SH-SY5Y (cell line): ENCODE data around the gene CCND2.

Experiments
- GATA2 ChIP-seq: IDR thresholded peaks from 2 replicates; pipeline ENCODE4 v1.6.1; 2011; ENCODE audit warnings: mild to moderate bottlenecking, low read depth, low read length
- GATA3 ChIP-seq: IDR thresholded peaks from 2 replicates; pipeline ENCODE4 v1.6.1; 2011; ENCODE audit warnings: low read depth, mild to moderate bottlenecking, low read length, moderate library complexity

Gene CCND2

GRCh38 chr12:4279198-4279690 is 5.7 kb downstream of the CCND2 start:
- no peak for TF ChIP-seq GATA2
- no peak for TF ChIP-seq GATA3

GRCh38 chr12:4280351-4281163 is 7.0 kb downstream of the CCND2 start:
- TF ChIP-seq GATA2 (no peak), GATA3 (no peak)

- no peak for TF ChIP-seq GATA2
- no peak for TF ChIP-seq GATA3
Observed at GRCh38 chr12:4281173-4281654, 7.7 kb downstream of the CCND2 start.

- TF ChIP-seq GATA3 (no peak), GATA2 (no peak)
Observed at GRCh38 chr12:4282103-4282891, 8.7 kb downstream of the CCND2 start.

GRCh38 chr12:4282892-4283511 is 9.4 kb downstream of the CCND2 start:
- TF ChIP-seq GATA2 (no peak), GATA3 (no peak)

- TF ChIP-seq GATA3 (no peak), GATA2 (no peak)
Observed at GRCh38 chr12:4283512-4284255, 10.1 kb downstream of the CCND2 start.

GRCh38 chr12:4284306-4284705 is 10.7 kb downstream of the CCND2 start:
- TF ChIP-seq GATA3 (no peak), GATA2 (no peak)

- TF ChIP-seq GATA3 (no peak), GATA2 (no peak)
Observed at GRCh38 chr12:4285070-4285469, 11.5 kb downstream of the CCND2 start.

GRCh38 chr12:4286228-4286627 is 12.7 kb downstream of the CCND2 start:
- TF ChIP-seq GATA3 (no peak), GATA2 (no peak)

GRCh38 chr12:4286771-4287317 is 13.3 kb downstream of the CCND2 start:
- TF ChIP-seq GATA2: no peak
- no peak for TF ChIP-seq GATA3

- no peak for TF ChIP-seq GATA2
- TF ChIP-seq GATA3: no peak
Observed at GRCh38 chr12:4287325-4288211, 14.0 kb downstream of the CCND2 start.
